SU-DHL-6 (cell line): ENCODE measurements around the gene DNAH9.

Experiments used
- EZH2phosphoT487 ChIP-seq: fragments of 200-600 bp; sonication (generic), shearing (Covaris generic); conservative IDR thresholded peaks from 2 replicates; pipeline ENCODE4 v1.6.1; 2018; ENCODE audit warnings: mild to moderate bottlenecking, antibody characterized with exemption, low read length, moderate library complexity, mixed read lengths
- TF ChIP-seq, protein P1 (sequence below): fragments of 200-600 bp; sonication (generic); IDR thresholded peaks from one replicate; pipeline ENCODE4 v1.5.1; 2017; ENCODE audit warnings: antibody characterized with exemption, mild to moderate bottlenecking, low read length, moderate library complexity; ENCODE audit not compliant: insufficient read depth, poor library complexity, severe bottlenecking

DNA sequence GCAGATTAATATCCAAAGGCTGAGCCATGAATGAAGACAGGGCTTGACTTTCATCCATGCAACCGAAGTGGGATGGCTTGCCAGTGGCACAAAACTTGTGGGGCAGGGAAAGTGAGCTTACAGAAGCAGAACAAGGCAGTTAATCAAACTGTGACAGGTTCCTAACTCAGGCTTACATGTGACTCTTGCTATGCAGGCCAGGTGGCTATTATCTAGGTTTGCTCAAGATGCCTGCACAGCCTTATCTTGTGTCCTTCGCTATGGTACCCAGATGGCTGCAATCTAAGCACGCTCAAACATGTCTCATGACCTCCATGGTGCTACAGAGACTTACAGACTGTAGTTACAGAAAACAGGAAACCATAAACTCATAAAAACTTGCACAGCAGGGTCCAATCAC, 8.6 kb upstream of the DNAH9 start:
- TF ChIP-seq, protein P1, sequence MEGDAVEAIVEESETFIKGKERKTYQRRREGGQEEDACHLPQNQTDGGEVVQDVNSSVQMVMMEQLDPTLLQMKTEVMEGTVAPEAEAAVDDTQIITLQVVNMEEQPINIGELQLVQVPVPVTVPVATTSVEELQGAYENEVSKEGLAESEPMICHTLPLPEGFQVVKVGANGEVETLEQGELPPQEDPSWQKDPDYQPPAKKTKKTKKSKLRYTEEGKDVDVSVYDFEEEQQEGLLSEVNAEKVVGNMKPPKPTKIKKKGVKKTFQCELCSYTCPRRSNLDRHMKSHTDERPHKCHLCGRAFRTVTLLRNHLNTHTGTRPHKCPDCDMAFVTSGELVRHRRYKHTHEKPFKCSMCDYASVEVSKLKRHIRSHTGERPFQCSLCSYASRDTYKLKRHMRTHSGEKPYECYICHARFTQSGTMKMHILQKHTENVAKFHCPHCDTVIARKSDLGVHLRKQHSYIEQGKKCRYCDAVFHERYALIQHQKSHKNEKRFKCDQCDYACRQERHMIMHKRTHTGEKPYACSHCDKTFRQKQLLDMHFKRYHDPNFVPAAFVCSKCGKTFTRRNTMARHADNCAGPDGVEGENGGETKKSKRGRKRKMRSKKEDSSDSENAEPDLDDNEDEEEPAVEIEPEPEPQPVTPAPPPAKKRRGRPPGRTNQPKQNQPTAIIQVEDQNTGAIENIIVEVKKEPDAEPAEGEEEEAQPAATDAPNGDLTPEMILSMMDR = no peak
- TF ChIP-seq EZH2phosphoT487 = no peak
